H1 (cell line): ENCODE results near the gene LRRK1. TPM values are rescaled to one million over a fixed set of nuclear protein-coding genes. Genes with fewer than 3 reads are reported as not detected.

ENCODE experiments used
- CTCF ChIA-PET: fragments of 300-600 bp; sonication (Branson Sonifier 250); formaldehyde crosslinking; loops from one replicate; lab custom pipeline; 2021; ENCODE audit not compliant: partially characterized antibody; lab: Charles Lee
- POLR2A ChIA-PET: fragments of 300-600 bp; sonication (Branson Sonifier 250); formaldehyde crosslinking; loops from one replicate; lab custom pipeline; 2021; ENCODE audit warnings: inconsistent platforms; ENCODE audit not compliant: partially characterized antibody; lab: Charles Lee
- DNase-seq, 2 experiments: peaks; one replicate each; pipeline versions ENCODE4 v3.0.0 to v3.0.0-alpha.2; 2010 to 2022; ENCODE audit warnings: low spot score in 2 of 2, low read depth in 1 of 2, mixed read lengths in 1 of 2
- FAIRE-seq: peaks from 2 replicates; lab custom pipeline; 2011; peaks lifted over from hg19 to GRCh38; lab: Jason Lieb, UNC
- H2AFZ ChIP-seq: 2 replicates; pipeline ENCODE4 v1.8.1; 2012; ENCODE audit warnings: low read length, inconsistent platforms
- H2AK5ac ChIP-seq: 2 replicates; pipeline ENCODE4 v1.6.1; 2013; ENCODE audit warnings: low read depth, low read length
- H2BK120ac ChIP-seq: replicated peaks from 2 replicates; pipeline ENCODE3; 2013; ENCODE audit warnings: low read depth, low read length, inconsistent platforms
- H2BK12ac ChIP-seq: 2 replicates; pipeline ENCODE4 v1.6.1; 2013; ENCODE audit warnings: low read depth, low read length
- H2BK15ac ChIP-seq: 2 replicates; pipeline ENCODE4 v1.6.1; 2013; ENCODE audit warnings: low read length
- H2BK20ac ChIP-seq: 2 replicates; pipeline ENCODE4 v1.6.1; 2013; ENCODE audit warnings: low read length
- H2BK5ac ChIP-seq: 2 replicates; pipeline ENCODE4 v1.6.1; 2013; ENCODE audit warnings: low read depth, low read length
- H3K14ac ChIP-seq: 2 replicates; pipeline ENCODE4 v1.6.1; 2013; ENCODE audit warnings: inconsistent platforms; ENCODE audit not compliant: insufficient read length
- H3K18ac ChIP-seq: 2 replicates; pipeline ENCODE4 v1.6.1; 2013; ENCODE audit warnings: low read length; ENCODE audit errors: extremely low read depth
- H3K23ac ChIP-seq: 2 replicates; pipeline ENCODE4 v1.6.1; 2013; ENCODE audit warnings: inconsistent platforms; ENCODE audit not compliant: insufficient read length
- H3K23me2 ChIP-seq: 2 replicates; pipeline ENCODE4 v1.6.1; 2013; ENCODE audit warnings: low read depth, low read length
- H3K27ac ChIP-seq: 2 replicates; pipeline ENCODE4 v1.6.1; 2011; ENCODE audit warnings: low read depth, low read length, inconsistent platforms
- H3K27me3 ChIP-seq, 4 experiments: replicated peaks in 1 of 4; 1 replicate in 1 of 4; 2 replicates in 3 of 4; pipeline versions ENCODE4 v1.6.1 to v1.8.1; 2011 to 2013; ENCODE audit warnings: low read length in 3 of 4, mild to moderate bottlenecking in 3 of 4, inconsistent platforms in 2 of 4, mixed read lengths in 2 of 4, moderate library complexity in 1 of 4; ENCODE audit not compliant: control insufficient read depth in 3 of 4, insufficient read depth in 3 of 4; ENCODE audit errors: extremely low read depth in 1 of 4
- H3K36me3 ChIP-seq, 4 experiments: 2 replicates each; pipeline versions ENCODE4 v1.6.1 to v1.8.1; 2011 to 2013; ENCODE audit warnings: mild to moderate bottlenecking in 4 of 4, low read length in 3 of 4, moderate library complexity in 2 of 4, control low read depth in 1 of 4, inconsistent platforms in 1 of 4; ENCODE audit not compliant: insufficient read depth in 4 of 4, control insufficient read depth in 2 of 4
- H3K4ac ChIP-seq: replicated peaks from 2 replicates; pipeline ENCODE3; 2013; ENCODE audit warnings: low read length, low read depth, mixed read lengths, inconsistent platforms; ENCODE audit not compliant: insufficient read length
- H3K4me1 ChIP-seq, 4 experiments: replicated peaks in 1 of 4; 1 replicate in 1 of 4; 2 replicates in 3 of 4; pipeline versions ENCODE4 v1.6.1 to v1.8.1; 2011 to 2013; ENCODE audit warnings: low read length in 3 of 4, inconsistent platforms in 2 of 4, mixed read lengths in 1 of 4; ENCODE audit not compliant: insufficient read depth in 4 of 4, control insufficient read depth in 3 of 4
- H3K4me2 ChIP-seq, 2 experiments: 2 replicates each; pipeline versions ENCODE4 v1.6.1 to v1.8.1; 2011 to 2013; ENCODE audit warnings: low read depth in 2 of 2, low read length in 2 of 2, control low read depth in 1 of 2, inconsistent platforms in 1 of 2, mild to moderate bottlenecking in 1 of 2; ENCODE audit not compliant: insufficient read depth in 1 of 2
- H3K4me3 ChIP-seq, 4 experiments: fragments of 200-600, 300-600 bp in 1 of 4; sonication (generic), shearing (Covaris generic), sonication (Bioruptor Twin) in 1 of 4; 2 replicates each; pipeline versions ENCODE4 v1.5.1 to v1.8.1; 2011 to 2016; ENCODE audit warnings: low read length in 4 of 4, low read depth in 3 of 4, control low read depth in 2 of 4, inconsistent platforms in 2 of 4, mild to moderate bottlenecking in 2 of 4, mixed read lengths in 1 of 4, moderate library complexity in 1 of 4; ENCODE audit not compliant: insufficient read depth in 2 of 4; ENCODE audit errors: extremely low read depth in 1 of 4
- H3K56ac ChIP-seq: replicated peaks from 2 replicates; pipeline ENCODE3; 2013; ENCODE audit warnings: low read depth, mild to moderate bottlenecking, mixed read lengths, low read length, inconsistent platforms; ENCODE audit not compliant: insufficient read length
- H3K79me1 ChIP-seq: 2 replicates; pipeline ENCODE4 v1.6.1; 2013; ENCODE audit warnings: low read depth, low read length, control low read depth
- H3K79me2 ChIP-seq, 2 experiments: 2 replicates each; pipeline versions ENCODE4 v1.6.1 to v1.8.1; 2012 to 2013; ENCODE audit warnings: low read length in 2 of 2, mild to moderate bottlenecking in 2 of 2, inconsistent platforms in 1 of 2; ENCODE audit not compliant: insufficient read depth in 2 of 2, control insufficient read depth in 1 of 2
- H3K9ac ChIP-seq, 4 experiments: replicated peaks in 1 of 4; 1 replicate in 1 of 4; 2 replicates in 3 of 4; pipeline versions ENCODE4 v1.6.1 to v1.8.1; 2011 to 2013; ENCODE audit warnings: low read depth in 3 of 4, low read length in 3 of 4, control low read depth in 2 of 4, mild to moderate bottlenecking in 2 of 4, moderate library complexity in 2 of 4, inconsistent platforms in 1 of 4; ENCODE audit errors: extremely low read depth in 1 of 4
- H3K9me3 ChIP-seq, 2 experiments: 2 replicates each; pipeline versions ENCODE4 v1.6.1 to v1.8.1; 2012 to 2013; ENCODE audit warnings: mild to moderate bottlenecking in 2 of 2, moderate library complexity in 2 of 2, control low read depth in 1 of 2, inconsistent platforms in 1 of 2, low read depth in 1 of 2, low read length in 1 of 2, mixed read lengths in 1 of 2; ENCODE audit not compliant: insufficient read depth in 2 of 2
- H4K20me1 ChIP-seq, 2 experiments: replicated peaks in 1 of 2; 2 replicates each; pipeline versions ENCODE3 to v1.8.1; 2011 to 2013; ENCODE audit warnings: inconsistent platforms in 2 of 2, low read length in 2 of 2, mild to moderate bottlenecking in 1 of 2; ENCODE audit not compliant: insufficient read depth in 2 of 2, control insufficient read depth in 1 of 2
- H4K5ac ChIP-seq: 2 replicates; pipeline ENCODE4 v1.6.1; 2013; ENCODE audit warnings: low read length, low read depth, mixed read lengths, inconsistent platforms; ENCODE audit not compliant: insufficient read length
- H4K8ac ChIP-seq: 2 replicates; pipeline ENCODE4 v1.8.0; 2013; ENCODE audit warnings: mild to moderate bottlenecking, moderate library complexity, low read length, inconsistent platforms; ENCODE audit not compliant: insufficient read depth; ENCODE audit errors: extremely low read depth
- H4K91ac ChIP-seq: replicated peaks from 2 replicates; pipeline ENCODE3; 2013; ENCODE audit warnings: low read length, mixed read lengths, inconsistent platforms; ENCODE audit not compliant: insufficient read length
- ASH2L ChIP-seq: fragments of 200-600, 300-600 bp; sonication (generic); IDR thresholded peaks from one replicate; pipeline ENCODE4 v1.7.1; 2017; ENCODE audit warnings: low read length
- WGBS, 2 experiments: shearing (Covaris generic) in 1 of 2; methylation state at CpG; one replicate each; pipeline versions ENCODE4 v1.1.6 to v1.1.7; 2013 to 2015; ENCODE audit warnings: low lambda C conversion rate in 2 of 2, mixed read lengths in 2 of 2, inconsistent platforms in 1 of 2, low coverage in 1 of 2, missing lambda C conversion rate in 1 of 2; ENCODE audit not compliant: insufficient replicate concordance in 2 of 2, insufficient coverage in 1 of 2, insufficient read length in 1 of 2; ENCODE audit errors: extremely low coverage in 1 of 2, missing lambda C conversion rate in 1 of 2; 5-methylcytosine and 5-hydroxymethylcytosine counted together
- polyA plus RNA-seq, 7 experiments: library from polyadenylated mRNA; depleted of rRNA in 3 of 7; stranded (reverse) in 5 of 7; unstranded in 2 of 7; fragments of >200 nt in 5 of 7; fragments of 200-250 nt in 2 of 7; gene quantifications; 1 replicate in 5 of 7; 2 replicates in 1 of 7; 4 replicates in 1 of 7; pipeline versions ENCODE4 v1.2.1 to v1.2.3, GENCODE V29; 2011 to 2013; ENCODE audit warnings: missing spikeins in 2 of 7, mixed read lengths in 2 of 7
- total RNA-seq: library from RNA; stranded (reverse); fragmentation: NEBNext Ultra II Directional; extraction: Animal tissue kit (Norgen Biotek cat#: 25700); gene quantifications from 2 replicates; pipeline ENCODE4 v1.2.1, GENCODE V29; 2021

Gene LRRK1
- total and polyA plus RNA-seq, 2 of the 8 experiments (the other 6 are each of a cell fraction or from before 2014, with no cell fraction given), result 1.2 to 3.6 TPM

DNA sequence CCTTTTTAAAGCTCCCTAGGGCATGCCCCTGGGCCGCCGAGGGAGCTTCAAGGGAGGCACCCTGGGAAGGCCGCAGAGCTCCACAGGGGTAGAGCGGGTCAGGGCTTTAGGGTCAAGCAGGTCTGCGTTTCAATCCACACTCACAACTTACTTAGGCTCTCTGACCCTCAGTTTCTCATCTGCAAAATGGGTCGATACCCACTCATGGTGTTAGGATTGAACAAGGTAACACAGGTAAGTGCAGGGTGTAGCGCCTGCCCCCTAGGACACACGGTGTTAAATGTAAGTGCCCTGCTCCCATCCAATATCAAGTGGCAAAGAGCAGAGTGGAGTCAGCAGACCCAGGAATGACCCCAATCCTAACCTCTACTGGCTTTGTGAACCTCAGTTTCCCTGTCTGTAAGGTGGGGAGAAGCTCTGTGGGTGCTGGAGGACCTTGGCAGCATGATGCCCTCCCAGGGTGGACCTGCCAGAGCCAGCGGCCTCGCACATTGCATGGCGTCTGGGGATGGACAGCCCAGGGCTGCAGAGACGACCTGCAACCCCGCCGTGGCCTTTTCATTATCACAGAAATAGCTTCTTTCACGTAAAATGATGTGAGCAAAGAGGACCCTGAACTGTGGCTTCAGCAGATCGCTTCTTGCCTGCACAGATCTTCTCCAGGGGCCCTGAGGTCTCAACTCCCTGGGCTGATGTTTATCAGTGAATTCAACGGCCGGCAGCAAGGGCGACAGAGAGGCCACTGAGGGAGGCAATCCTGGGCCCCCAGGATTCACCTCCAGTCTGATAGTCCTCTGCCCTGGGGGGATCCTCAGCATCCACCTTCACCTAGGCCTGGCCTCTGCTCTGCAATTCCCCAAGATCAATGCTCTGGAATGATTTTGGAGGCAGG lies 194.2 kb downstream of the LRRK1 start:
- H3K4me3 ChIP-seq, result no peak overlapping the region
- ChIA-PET CTCF (interaction anchor here (1.0 to 2.1 kb wide), 9 partner anchors 8 to 154 kb away, joined by 3 to 6 read pairs (median 3); no protein-coding TSS in a partner anchor), POLR2A (no interaction called here)
- peaks cover 0 to under 1% (median 0%) of the 10 kb centered on the region in 4 experiments; a peak in 2 of 7 replicates for H3K4me1 ChIP-seq
- H3K14ac ChIP-seq, result no peak overlapping the region
- H3K27ac ChIP-seq, result no peak overlapping the region
- no peak overlapping the region for H2AFZ ChIP-seq
- H3K23ac ChIP-seq, result no peak overlapping the region
- H2BK120ac ChIP-seq, result no peak overlapping the region
- no peak overlapping the region for H2BK20ac ChIP-seq
- H4K20me1 ChIP-seq, result no peaks in the 10 kb centered on the region
- H3K79me2 ChIP-seq, result no peaks in the 10 kb centered on the region
- no peak overlapping the region for H2BK15ac ChIP-seq
- TF ChIP-seq ASH2L, result no peak
- WGBS, 2 experiments, result 93% methylated on average over 17 of the region's 19 CpGs; no CpG with 5 or more reads in 1 of the 2 experiments
- no peak overlapping the region for H3K4ac ChIP-seq
- no peak overlapping the region for H3K4me2 ChIP-seq
- no peak overlapping the region for H3K56ac ChIP-seq
- no peak overlapping the region; the same call in 1 of the 2 replicates for H3K18ac ChIP-seq
- no peak overlapping the region for H2AK5ac ChIP-seq
- H3K79me1 ChIP-seq, result no peaks in the 10 kb centered on the region
- DNase-seq (no peak), FAIRE-seq (no peak)
- H2BK5ac ChIP-seq, result no peak overlapping the region
- no peaks in the 10 kb centered on the region; a peak in 1 of 7 replicates for H3K27me3 ChIP-seq
- no peaks in the 10 kb centered on the region for H3K36me3 ChIP-seq
- no peak overlapping the region for H3K9ac ChIP-seq
- H3K9me3 ChIP-seq, result no peaks in the 10 kb centered on the region
- H2BK12ac ChIP-seq, result no peak overlapping the region
- H3K23me2 ChIP-seq, result no peaks in the 10 kb centered on the region
- no peak overlapping the region for H4K5ac ChIP-seq
- no peak overlapping the region for H4K91ac ChIP-seq
- H4K8ac ChIP-seq, result no peak overlapping the region
